Liver (tissue), 9 donors: ENCODE data around the gene ORM2. TPM values are rescaled to one million over a fixed set of nuclear protein-coding genes. Genes with fewer than 3 reads are reported as not detected.

Source experiments
- DNase-seq: peaks from one replicate; pipeline ENCODE4 v3.0.0-alpha.2; 2017; ENCODE audit warnings: low spot score
- H3K27ac ChIP-seq, 2 donors: one replicate each; pipeline ENCODE4 v1.7.0; 2013; ENCODE audit warnings: inconsistent platforms in 2 of 2, low read length in 2 of 2, control low read depth in 1 of 2, low read depth in 1 of 2, mild to moderate bottlenecking in 1 of 2
- H3K27me3 ChIP-seq, 4 donors: one replicate each; pipeline versions ENCODE4 v1.6.1 to v1.7.0; 2013; ENCODE audit warnings: low read length in 3 of 4, inconsistent platforms in 1 of 4, mild to moderate bottlenecking in 1 of 4, moderate library complexity in 1 of 4; ENCODE audit not compliant: control insufficient read depth in 4 of 4, insufficient read depth in 4 of 4
- H3K36me3 ChIP-seq, 4 donors: one replicate each; pipeline versions ENCODE4 v1.6.1 to v1.7.0; 2013; ENCODE audit warnings: low read length in 3 of 4, mild to moderate bottlenecking in 3 of 4, low read depth in 1 of 4, moderate library complexity in 1 of 4; ENCODE audit not compliant: control insufficient read depth in 4 of 4, insufficient read depth in 3 of 4
- H3K4me1 ChIP-seq, 4 donors: one replicate each; pipeline versions ENCODE4 v1.6.1 to v1.7.0; 2013; ENCODE audit warnings: low read length in 3 of 4, mild to moderate bottlenecking in 3 of 4, moderate library complexity in 1 of 4; ENCODE audit not compliant: control insufficient read depth in 4 of 4, insufficient read depth in 4 of 4
- H3K4me3 ChIP-seq, 3 donors: one replicate each; pipeline versions ENCODE4 v1.6.1 to v1.7.0; 2013; ENCODE audit warnings: low read length in 3 of 3, control low read depth in 1 of 3, low read depth in 1 of 3, mild to moderate bottlenecking in 1 of 3
- H3K9ac ChIP-seq, 2 donors: one replicate each; pipeline ENCODE4 v1.7.0; 2013; ENCODE audit warnings: low read length in 2 of 2, mild to moderate bottlenecking in 2 of 2, moderate library complexity in 2 of 2, control low read depth in 1 of 2, low read depth in 1 of 2
- H3K9me3 ChIP-seq, 4 donors: one replicate each; pipeline versions ENCODE4 v1.6.1 to v1.7.0; 2013; ENCODE audit warnings: low read length in 3 of 4; ENCODE audit not compliant: control insufficient read depth in 4 of 4
- ATF3 ChIP-seq: IDR thresholded peaks from 2 replicates; pipeline ENCODE4 v1.6.1; 2016; ENCODE audit warnings: antibody characterized with exemption
- CTCF ChIP-seq: fragments of 150-350 bp; IDR thresholded peaks from 2 replicates; pipeline ENCODE4 v1.5.1; 2017; ENCODE audit warnings: improper control_type of control experiment, low read depth, low read length; ENCODE audit not compliant: missing input control
- FOXA1 ChIP-seq: IDR thresholded peaks from 2 replicates; pipeline ENCODE4 v1.6.1; 2016; ENCODE audit warnings: antibody characterized with exemption
- FOXA2 ChIP-seq: IDR thresholded peaks from 2 replicates; pipeline ENCODE4 v1.6.1; 2016; ENCODE audit warnings: antibody characterized with exemption
- GABPA ChIP-seq, 2 donors: IDR thresholded peaks in 1 of 2; conservative IDR thresholded peaks in 1 of 2; 2 replicates each; pipeline ENCODE4 v1.6.1; 2016; ENCODE audit warnings: antibody characterized with exemption in 2 of 2, mild to moderate bottlenecking in 1 of 2, moderate library complexity in 1 of 2
- HNF4A ChIP-seq, 2 donors: conservative IDR thresholded peaks; 2 replicates each; pipeline ENCODE4 v1.6.1; 2016; ENCODE audit warnings: antibody characterized with exemption in 2 of 2, mild to moderate bottlenecking in 2 of 2
- HNF4G ChIP-seq: IDR thresholded peaks from 2 replicates; pipeline ENCODE4 v1.6.1; 2016; ENCODE audit warnings: antibody characterized with exemption
- JUND ChIP-seq, 2 donors: IDR thresholded peaks; 2 replicates each; pipeline ENCODE4 v1.6.1; 2016; ENCODE audit warnings: antibody characterized with exemption in 2 of 2
- MAX ChIP-seq: IDR thresholded peaks from 2 replicates; pipeline ENCODE4 v1.6.1; 2016; ENCODE audit warnings: antibody characterized with exemption
- NR2F2 ChIP-seq: IDR thresholded peaks from 2 replicates; pipeline ENCODE4 v1.6.1; 2016; ENCODE audit warnings: antibody characterized with exemption
- RAD21 ChIP-seq, 2 donors: IDR thresholded peaks; 2 replicates each; pipeline ENCODE4 v1.6.1; 2016; ENCODE audit warnings: antibody characterized with exemption in 2 of 2, mild to moderate bottlenecking in 2 of 2
- REST ChIP-seq: IDR thresholded peaks from 2 replicates; pipeline ENCODE4 v1.6.1; 2016; ENCODE audit warnings: antibody characterized with exemption, mild to moderate bottlenecking
- RXRA ChIP-seq, 2 donors: IDR thresholded peaks; 2 replicates each; pipeline ENCODE4 v1.6.1; 2017 to 2018; ENCODE audit warnings: antibody characterized with exemption in 2 of 2, mild to moderate bottlenecking in 1 of 2
- SP1 ChIP-seq: IDR thresholded peaks from 2 replicates; pipeline ENCODE4 v1.6.1; 2018; ENCODE audit warnings: antibody characterized with exemption, mild to moderate bottlenecking
- YY1 ChIP-seq: IDR thresholded peaks from 2 replicates; pipeline ENCODE4 v1.6.1; 2016; ENCODE audit warnings: antibody characterized with exemption, mild to moderate bottlenecking
- WGBS: extraction: QIAGEN DNeasy Blood & Tissue Kit; methylation state at CpG from one replicate; pipeline ENCODE4 v1.1.7; 2013; 5-methylcytosine and 5-hydroxymethylcytosine counted together
- polyA plus RNA-seq, 2 donors: library from polyadenylated mRNA; stranded (reverse) in 1 of 2; unstranded in 1 of 2; fragments of 200-250 nt in 1 of 2; fragments of >200 nt in 1 of 2; fragmentation: Nextera tagmentation in 1 of 2; extraction: Ambion mirVana in 1 of 2; gene quantifications; one replicate each; pipeline versions ENCODE4 v1.2.1 to v1.2.3, GENCODE V29; 2013 to 2015
- total RNA-seq, 2 donors: library from RNA; depleted of rRNA; stranded (reverse); fragments of >200 nt; gene quantifications; one replicate each; pipeline ENCODE4 v1.2.3, GENCODE V29; 2014
- donor health status: healthy.
- donor health status: healthy.
- donor health status: healthy.
- donor health status: healthy.
- donor health status: healthy.

The ORM2 gene
- total and polyA plus RNA-seq, 4 donors, result 276 to 7,373 (median 5,310) TPM

- Histone ChIP-seq H3K4me1 (no peaks in the 10 kb centered on the region), H3K4me3 (no peak overlapping the region), H3K27me3 (no peaks in the 10 kb centered on the region), H3K27ac (no peak overlapping the region), H3K36me3 (peaks cover 8 to 41% (median 19%) of the 10 kb centered on the region in 4 donors), H3K9me3 (no peaks in the 10 kb centered on the region), H3K9ac (no peak overlapping the region)
- 88% methylated on average over 9 of the region's 9 CpGs for WGBS
- DNase-seq, result no peak
- no peak for TF ChIP-seq FOXA1
- TF ChIP-seq HNF4A (conservative IDR thresholded peaks at IDR 0.05), result no peak
- TF ChIP-seq NR2F2, result no peak
- TF ChIP-seq GABPA (IDR thresholded peaks at IDR 0.05 in 1 of 2, conservative IDR thresholded peaks at IDR 0.05 in 1 of 2), result no peak
- TF ChIP-seq RXRA (IDR thresholded peaks at IDR 0.05), result no peak
Measured at GRCh38 chr9:114375386-114376175, 45.9 kb downstream of the ORM2 start.

GRCh38 chr9:114376586-114377445 is 47.1 kb downstream of the ORM2 start:
- 96% methylated on average over 19 of the region's 19 CpGs for WGBS
- DNase-seq, result no peak
- no peaks in the 10 kb centered on the region for H3K4me1 ChIP-seq
- H3K36me3 ChIP-seq, result peaks cover 9 to 41% (median 17%) of the 10 kb centered on the region in 4 donors
- TF ChIP-seq MAX, result no peak
- no peak for TF ChIP-seq YY1
- TF ChIP-seq FOXA1, result no peak
- H3K27me3 ChIP-seq, result no peaks in the 10 kb centered on the region
- no peaks in the 10 kb centered on the region for H3K9me3 ChIP-seq
- no peak overlapping the region for H3K27ac ChIP-seq
- no peak overlapping the region for H3K4me3 ChIP-seq
- no peak overlapping the region for H3K9ac ChIP-seq

- no peak overlapping the region for H3K27ac ChIP-seq
- no peak for DNase-seq
- H3K9ac ChIP-seq, result no peak overlapping the region
- no peak overlapping the region for H3K4me3 ChIP-seq
- H3K27me3 ChIP-seq, result no peaks in the 10 kb centered on the region
- peaks cover 2 to 8% (median 6%) of the 10 kb centered on the region in 4 donors for H3K4me1 ChIP-seq
- no peaks in the 10 kb centered on the region for H3K9me3 ChIP-seq
- 97% methylated on average over 8 of the region's 8 CpGs for WGBS
- peaks cover 9 to 38% (median 17%) of the 10 kb centered on the region in 4 donors for H3K36me3 ChIP-seq
- TF ChIP-seq RXRA (IDR thresholded peaks at IDR 0.05) (no peak), YY1 (no peak), HNF4G (no peak)
Measured at GRCh38 chr9:114378016-114378415, 48.3 kb downstream of the ORM2 start.

- peaks cover 9 to 30% (median 16%) of the 10 kb centered on the region in 4 donors for H3K36me3 ChIP-seq
- H3K4me1 ChIP-seq, result peaks cover 8 to 16% (median 14%) of the 10 kb centered on the region in 4 donors
- no peak overlapping the region for H3K27ac ChIP-seq
Measured at GRCh38 chr9:114378883-114379282, 49.2 kb downstream of the ORM2 start.

More at GRCh38 chr9:114378883-114379282, 49.2 kb downstream of the ORM2 start:
- 96% methylated on average over 5 of the region's 5 CpGs for WGBS
- TF ChIP-seq JUND (IDR thresholded peaks at IDR 0.05) (no peak), GABPA (IDR thresholded peaks at IDR 0.05 in 1 of 2, conservative IDR thresholded peaks at IDR 0.05 in 1 of 2) (no peak), YY1 (no peak), HNF4G (no peak), MAX (no peak), REST (no peak), NR2F2 (no peak), ATF3 (no peak), RAD21 (IDR thresholded peaks at IDR 0.05) (no peak), CTCF (no peak), SP1 (no peak), FOXA2 (no peak)
- DNase-seq, result no peak
- Histone ChIP-seq H3K27me3 (no peaks in the 10 kb centered on the region), H3K9ac (no peak overlapping the region), H3K9me3 (no peaks in the 10 kb centered on the region), H3K4me3 (no peak overlapping the region)
